Epithelial cell of esophagus (primary cell): ENCODE data around the gene RLBP1.
"Not testable (repeated sequence)": the region's sequence is repeated elsewhere in the genome, so short reads cannot be mapped to it uniquely, and the experiment has no call there.

Experiments used
- DNase-seq: peaks from one replicate; pipeline ENCODE4 v3.0.0; 2010; ENCODE audit warnings: low read depth
- H3K4me3 ChIP-seq: 2 replicates; pipeline ENCODE4 v1.5.1; 2011; ENCODE audit warnings: mild to moderate bottlenecking, low read length, control low read depth
- CTCF ChIP-seq: IDR thresholded peaks from 2 replicates; pipeline ENCODE4 v1.5.1; 2011; ENCODE audit warnings: low read depth, mild to moderate bottlenecking, low read length, control low read depth, inconsistent platforms; ENCODE audit not compliant: insufficient read depth; ENCODE audit errors: missing control alignments

The RLBP1 gene

DNA sequence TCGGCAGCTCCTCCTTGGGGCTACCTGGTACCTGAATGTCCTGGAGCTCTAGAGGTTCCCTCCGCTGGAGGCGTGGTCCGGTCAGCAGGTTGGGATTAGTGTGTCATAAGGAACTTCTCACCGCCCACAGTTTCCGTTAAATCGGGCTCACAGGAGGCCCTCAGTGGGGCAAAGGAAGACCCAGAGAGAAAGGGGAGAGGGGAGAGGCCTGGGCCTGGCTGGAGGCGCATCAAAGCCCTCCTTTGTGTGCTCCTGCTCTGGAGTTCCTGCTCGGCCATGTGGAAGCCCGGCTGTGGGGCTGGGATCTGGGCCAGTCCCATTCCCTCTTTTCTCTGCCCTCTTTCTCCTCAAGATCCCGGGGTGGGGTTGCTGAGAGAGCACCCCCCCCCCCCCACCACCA lies at the start of gene RLBP1:
TSS of gene RLBP1 (minus strand) at position 37 of the 400 bp plus-strand sequence. CDS start 2,604 bp downstream, outside the sequence.
- peak; percentile 41 for DNase-seq
- no peak for TF ChIP-seq CTCF
- H3K4me3 ChIP-seq = no peak within 1 kb of the TSS

DNA sequence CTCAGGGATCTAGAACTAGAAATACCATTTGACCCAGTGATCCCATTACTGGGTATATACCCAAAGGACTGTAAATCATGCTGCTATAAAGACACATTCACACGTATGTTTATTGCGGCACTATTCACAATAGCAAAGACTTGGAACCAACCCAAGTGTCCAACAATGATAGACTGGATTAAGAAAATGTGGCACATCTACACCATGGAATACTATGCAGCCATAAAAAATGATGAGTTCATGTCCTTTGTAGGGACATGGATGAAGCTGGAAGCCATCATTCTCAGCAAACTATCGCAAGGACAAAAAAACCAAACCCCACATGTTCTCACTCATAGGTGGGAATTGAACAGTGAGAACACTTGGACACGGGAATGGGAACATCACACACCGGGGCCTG lies 28.8 kb upstream of the RLBP1 start:
- not testable (repeated sequence) for DNase-seq, H3K4me3 ChIP-seq

DNA sequence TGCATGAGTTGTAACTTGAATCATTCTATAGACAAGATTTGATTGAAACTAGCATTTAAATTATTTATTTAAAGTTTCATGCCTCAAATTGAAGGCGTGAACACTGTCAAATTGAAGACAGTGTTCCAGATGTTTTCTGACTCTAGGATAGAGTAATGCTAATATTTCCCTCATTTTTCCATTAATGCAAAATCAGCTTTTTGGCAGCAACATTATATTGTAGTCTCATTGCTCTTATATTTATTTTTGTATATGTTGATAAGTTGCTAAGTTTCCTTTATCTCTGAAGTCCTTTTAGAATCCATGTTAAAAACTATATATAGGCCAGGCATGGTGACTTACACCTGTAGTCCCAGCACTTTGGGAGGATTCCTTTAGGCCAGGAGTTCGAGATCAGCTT lies 27.2 kb upstream of the RLBP1 start:
- no peak for DNase-seq
- H3K4me3 ChIP-seq = no peak overlapping the region
- no peak for TF ChIP-seq CTCF

GRCh38 chr15:89247446-89247845 lies 26.1 kb upstream of the RLBP1 start:
- DNase-seq = no peak
- no peak for TF ChIP-seq CTCF
- no peak overlapping the region for H3K4me3 ChIP-seq

DNA sequence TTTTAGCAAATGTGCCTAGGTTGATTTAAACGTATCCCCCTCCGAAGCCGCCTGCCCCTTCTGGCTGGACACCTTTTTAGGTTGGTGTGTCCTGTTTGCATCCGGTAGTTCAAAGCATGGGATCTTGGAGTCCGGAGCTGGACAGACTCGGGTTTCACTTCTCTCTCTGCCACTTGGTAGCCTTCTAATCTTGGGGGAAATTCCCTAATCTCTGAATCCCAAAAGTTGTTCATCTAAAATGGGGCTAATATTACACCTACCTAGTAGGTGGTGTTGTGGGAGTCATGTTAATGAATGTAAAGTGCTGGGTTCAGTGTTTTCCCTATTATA lies 23.2 kb upstream of the RLBP1 start:
- H3K4me3 ChIP-seq = peak overlapping the region; percentile 94
- DNase-seq = no peak
- no peak for TF ChIP-seq CTCF

DNA sequence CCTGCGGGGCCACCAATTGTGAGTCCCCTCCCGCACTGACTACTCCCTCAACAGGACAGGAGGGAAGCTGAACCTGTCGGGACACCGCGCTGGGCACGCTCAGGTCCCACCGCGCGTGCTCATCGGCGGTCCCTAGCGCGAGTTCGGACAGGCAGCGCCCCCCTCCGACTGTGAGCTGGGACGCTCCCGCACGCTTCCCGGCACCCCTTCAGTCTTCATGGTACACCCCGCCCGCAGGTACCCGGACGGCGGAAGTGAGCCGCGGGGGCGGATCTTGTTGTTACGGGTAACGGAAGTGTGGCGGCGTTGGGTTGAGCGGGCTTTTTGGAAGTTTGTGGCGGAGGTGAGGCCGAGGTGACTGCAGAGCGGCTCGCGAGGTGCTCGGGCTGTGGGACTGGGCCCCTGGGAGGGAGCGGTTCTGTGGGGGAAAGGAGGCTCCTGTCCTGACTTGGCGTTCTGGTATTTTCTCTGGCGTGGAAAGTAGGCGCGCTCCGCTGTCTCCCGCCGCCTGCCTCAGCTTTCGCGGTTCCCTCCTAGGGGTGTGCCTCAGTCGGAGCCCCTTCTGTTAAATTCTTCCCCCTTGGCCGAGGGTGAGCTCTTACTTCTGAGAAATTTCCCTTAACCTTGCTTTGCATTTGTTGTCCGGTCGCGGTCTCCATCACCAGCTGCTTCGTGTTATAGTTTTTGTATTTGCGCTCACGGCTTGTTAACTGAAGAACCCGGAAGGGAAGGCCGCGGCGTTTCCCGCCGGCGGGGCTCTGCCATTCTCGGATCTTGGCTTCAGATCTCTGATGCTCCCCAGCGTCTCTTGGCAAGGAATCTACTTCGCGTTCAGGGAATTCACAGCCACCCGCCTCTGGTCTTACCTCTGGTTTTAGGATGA lies 22.6 kb upstream of the RLBP1 start, which contains the start of gene FANCI:
TSS of gene FANCI (plus strand) at position 289 of the 883 bp plus-strand sequence. CDS start 3,669 bp downstream, outside the sequence.
- TF ChIP-seq CTCF = peak; percentile 32
- peak within 1 kb of the TSS; percentile 94 for H3K4me3 ChIP-seq
- peak; percentile 97 for DNase-seq

GRCh38 chr15:89243046-89243690 lies 21.8 kb upstream of the RLBP1 start:
- no peak for TF ChIP-seq CTCF
- no peak for DNase-seq
- peak overlapping the region; percentile 94 for H3K4me3 ChIP-seq

- DNase-seq = peak; percentile 9
Measured at GRCh38 chr15:89239883-89240810, 18.8 kb upstream of the RLBP1 start.

More at GRCh38 chr15:89239883-89240810, 18.8 kb upstream of the RLBP1 start:
- H3K4me3 ChIP-seq = not testable (repeated sequence)
